Muscle of arm (tissue), 12 donors: Measurements from ENCODE around the gene GMCL2. TPM values are rescaled to one million over a fixed set of nuclear protein-coding genes. Genes with fewer than 3 reads are reported as not detected.

Experiments
- DNase-seq: peaks from one replicate; pipeline ENCODE4 v3.0.0-alpha.2; 2013
- polyA plus RNA-seq, 12 donors: library from polyadenylated mRNA; unstranded; fragments of 120-200 nt; gene quantifications; one replicate each; pipeline ENCODE4 v1.2.1, GENCODE V29; 2013; ENCODE audit not compliant: insufficient read length in 12 of 12

The GMCL2 gene
- polyA plus RNA-seq, 12 donors: not detected

DNA sequence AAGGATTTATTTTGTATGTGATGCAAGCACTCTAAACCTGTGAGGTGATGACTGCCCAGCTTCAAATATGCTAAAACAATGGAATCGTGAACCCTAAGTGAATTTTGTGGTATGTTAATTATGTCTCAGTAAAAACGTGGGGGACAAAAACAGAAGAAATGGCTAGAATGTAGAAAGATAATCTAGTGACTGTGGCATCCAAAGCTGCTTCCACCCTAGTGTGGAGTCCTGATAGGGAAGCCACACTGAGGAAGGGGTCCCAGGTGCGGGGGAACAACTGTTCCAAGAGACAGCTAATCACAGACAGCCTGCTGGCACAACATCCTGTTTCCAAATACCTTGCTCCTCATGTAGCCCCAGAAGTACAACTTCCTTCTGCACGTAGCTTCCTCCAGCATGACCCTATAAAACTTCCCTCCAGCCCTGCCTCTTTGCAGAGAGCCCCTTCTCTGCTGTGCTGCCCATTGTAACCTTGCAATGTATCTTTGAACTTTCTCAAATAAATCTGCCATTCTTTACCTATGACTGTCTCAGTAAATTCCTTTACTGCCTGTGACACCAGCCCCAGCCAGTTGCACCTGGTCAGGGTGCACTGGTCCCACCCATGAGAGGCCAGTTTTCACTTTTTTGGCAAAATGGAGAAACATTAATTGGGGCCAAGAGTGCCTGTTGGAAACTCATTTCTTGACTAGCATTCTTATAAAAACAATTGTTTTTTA lies 4.9 kb downstream of the GMCL2 start:
- DNase-seq: no peak

DNA sequence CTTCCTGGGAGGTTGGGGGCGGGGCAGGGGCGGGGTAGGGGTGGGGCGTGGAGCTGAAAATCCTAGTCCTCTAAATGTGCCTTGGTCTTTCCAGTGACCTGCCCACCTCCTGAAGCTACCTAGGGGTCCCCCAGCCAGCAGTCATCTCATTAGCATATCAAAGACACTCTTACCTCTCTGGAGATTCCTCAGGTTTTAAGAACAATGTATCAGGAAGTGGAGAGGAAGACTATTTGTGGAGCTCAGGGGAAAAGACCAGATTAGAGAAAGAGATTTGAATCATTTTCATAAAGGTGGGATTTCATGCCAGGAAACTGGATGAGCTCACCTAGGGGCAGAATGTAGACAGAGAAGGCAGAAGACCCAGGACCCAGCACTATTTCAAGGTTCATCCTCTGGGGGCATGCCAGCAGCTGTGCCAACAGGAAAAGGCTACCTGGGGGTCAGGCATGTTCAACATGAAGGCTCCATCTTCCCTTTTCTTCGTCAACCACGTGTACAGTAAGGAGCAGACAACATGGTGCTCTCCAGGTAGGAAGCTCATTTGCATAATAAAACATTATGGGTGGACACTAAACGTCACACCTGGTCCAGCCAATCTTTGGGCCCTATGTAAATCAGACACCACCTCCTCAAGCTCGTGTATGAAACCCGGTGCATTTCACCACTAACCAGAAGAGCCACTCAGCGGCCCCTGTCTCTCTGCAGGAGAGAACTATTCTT lies 6.9 kb downstream of the GMCL2 start:
- DNase-seq: no peak

DNA sequence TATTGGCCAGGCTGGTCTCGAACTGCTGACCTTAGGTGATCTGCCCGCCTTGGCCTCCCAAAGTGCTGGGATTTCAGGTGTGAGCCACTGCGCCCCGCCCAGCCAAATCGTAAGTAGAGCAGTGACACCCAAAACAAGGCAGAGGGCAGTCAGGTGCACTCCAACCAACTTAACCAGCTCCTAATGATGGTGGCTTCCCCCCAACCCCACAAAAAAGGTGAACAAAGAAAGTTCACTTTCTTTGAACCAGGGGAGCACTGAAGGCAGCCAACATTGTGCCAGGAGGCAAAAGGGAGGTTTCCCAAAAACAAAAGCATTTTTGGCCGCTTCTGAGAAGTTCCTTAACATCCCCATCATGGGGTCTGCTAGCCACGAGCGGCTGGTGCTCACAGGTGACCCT lies 9.6 kb downstream of the GMCL2 start:
- DNase-seq: no peak

DNA sequence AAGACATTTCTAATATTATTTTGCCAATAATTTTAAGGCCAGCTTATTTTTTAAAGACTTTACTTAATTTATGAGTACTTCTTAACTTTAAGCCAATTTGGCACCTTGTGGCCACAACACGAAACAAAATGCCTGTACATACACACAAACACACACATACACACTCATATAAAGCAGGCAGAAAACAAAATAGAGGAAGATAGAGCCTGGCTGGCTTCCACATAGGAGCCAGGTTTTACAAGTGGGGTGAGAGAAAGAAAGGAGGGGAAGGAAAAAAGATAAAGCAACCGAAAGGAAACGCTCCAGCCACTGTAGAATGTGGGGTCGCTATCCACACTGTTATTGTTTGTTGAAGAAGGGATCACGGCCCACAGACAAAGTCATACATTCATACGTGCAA lies 10.4 kb downstream of the GMCL2 start:
- DNase-seq: no peak

DNA sequence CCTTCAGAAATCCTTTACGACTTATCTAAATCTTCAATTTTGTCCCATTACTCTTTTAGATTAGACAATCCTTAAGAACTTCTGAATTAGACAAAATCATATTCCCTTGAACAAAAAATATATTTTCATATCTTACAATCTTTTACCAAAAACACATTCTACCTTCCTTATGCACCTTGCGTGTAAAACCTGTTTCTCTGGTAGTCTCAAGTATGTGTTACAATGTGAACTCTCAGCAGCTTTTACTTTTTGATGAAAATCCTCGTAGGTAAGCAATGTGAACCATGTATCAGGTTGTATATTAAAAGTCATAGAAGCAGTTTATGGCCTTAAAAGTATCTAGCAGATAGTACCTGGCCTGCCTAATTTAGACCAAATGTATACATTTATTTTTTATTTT lies 12.7 kb downstream of the GMCL2 start:
- DNase-seq: no peak

DNA sequence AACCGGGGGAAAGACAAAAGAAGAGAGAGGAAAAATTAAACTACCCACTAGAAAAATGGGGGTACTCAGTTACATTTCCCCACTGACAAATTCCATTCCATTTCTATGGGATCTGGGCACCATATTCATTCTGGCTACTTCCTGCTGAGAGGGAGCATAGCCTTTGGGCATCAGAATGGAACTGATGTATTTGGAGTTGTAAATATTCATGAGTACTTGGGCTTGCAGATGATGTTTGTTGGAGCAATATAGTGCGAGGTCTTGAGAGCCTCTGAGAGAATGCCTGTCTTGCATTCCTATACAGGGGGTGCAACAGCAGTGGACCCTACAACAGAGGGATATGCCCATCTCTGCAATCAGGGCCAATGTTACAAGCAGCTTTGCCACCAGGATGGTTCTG lies 16.7 kb downstream of the GMCL2 start:
- DNase-seq: no peak

DNA sequence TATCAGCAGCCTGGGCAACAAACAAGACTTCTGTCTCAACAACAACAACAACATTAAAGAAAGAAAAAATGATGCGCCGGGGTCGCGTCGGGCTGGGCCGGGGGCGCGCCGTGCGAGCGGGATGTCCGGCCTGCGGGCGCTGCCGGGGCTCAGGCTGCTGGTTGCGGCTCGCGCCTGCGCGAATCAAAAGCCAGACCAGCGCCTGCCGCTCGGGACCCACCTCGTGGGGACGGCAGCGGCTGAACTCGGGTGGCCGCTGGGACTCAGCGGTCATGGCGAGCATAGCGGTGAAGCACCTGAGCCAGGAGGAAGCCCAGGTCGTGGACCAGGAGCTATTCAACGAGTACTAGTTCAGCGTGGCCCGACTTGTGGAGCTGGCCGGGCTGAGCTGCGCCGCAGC lies 21.6 kb downstream of the GMCL2 start:
- no peak for DNase-seq

DNA sequence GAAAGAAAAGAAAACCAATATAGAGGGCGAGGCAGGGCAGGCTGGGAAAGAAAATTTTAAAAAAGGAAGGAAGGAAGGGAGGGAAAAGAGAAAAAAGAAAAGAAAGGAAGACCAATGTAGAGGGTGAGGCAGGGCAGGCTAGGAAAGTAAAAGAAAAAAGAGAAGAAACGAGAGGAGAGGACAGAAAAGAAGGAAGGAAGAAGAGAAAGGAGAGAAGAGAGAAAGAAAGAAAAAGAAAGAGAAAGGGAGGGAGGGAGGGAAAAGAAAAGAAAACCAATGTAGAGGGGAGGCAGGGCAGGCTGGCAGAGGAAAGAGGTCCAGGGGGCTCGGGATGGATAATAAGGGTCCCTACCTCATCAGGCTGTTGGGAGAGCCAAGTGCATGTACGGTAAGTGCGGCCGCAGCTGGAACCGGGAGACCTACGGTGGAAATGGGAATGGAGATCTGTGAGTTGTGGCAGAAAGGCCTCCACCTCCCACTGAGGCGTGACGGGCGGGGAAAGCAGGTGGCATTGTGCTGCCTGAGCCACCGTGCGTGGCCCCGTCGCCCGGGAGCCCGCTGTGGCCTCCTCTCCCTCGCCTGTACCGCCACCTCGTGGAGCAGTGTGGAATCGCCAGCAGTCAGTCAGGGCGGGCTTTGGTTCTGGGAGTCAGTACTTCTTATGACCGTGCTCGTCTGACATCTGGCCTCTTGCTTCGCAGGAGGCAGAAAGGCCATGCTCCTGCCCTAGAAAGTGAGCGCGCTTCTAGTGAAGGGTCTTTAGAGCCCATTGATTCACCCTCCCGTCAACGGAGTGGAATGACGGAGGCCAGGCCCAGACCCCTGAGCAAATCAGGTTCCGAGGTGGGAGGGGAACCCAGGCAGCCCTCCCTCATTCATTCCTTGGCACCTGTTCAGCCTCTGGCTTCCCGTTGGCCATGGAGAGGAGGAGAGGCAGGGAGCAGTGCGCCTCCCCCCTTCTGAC lies 23.1 kb downstream of the GMCL2 start:
- peak; percentile 85 for DNase-seq

DNA sequence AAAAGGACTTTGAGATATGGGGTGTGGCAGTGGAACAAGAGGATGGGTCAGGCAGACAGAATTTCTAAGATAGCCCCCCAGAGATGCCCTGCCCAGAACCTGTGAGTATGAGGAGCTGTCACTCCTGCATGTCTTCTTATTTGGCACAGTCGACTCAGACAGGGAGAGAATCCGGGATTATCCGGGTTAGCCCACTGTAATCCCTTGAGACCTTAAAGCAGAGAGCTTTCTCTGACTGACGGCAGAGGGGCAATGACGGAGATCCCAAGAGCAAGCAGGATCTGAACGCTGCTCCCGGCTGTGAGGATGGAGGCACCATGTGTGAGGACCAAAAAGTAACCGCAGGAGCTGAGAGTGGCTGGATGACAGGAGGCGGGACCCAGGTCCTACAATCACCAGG lies 24.7 kb downstream of the GMCL2 start:
- no peak for DNase-seq

DNA sequence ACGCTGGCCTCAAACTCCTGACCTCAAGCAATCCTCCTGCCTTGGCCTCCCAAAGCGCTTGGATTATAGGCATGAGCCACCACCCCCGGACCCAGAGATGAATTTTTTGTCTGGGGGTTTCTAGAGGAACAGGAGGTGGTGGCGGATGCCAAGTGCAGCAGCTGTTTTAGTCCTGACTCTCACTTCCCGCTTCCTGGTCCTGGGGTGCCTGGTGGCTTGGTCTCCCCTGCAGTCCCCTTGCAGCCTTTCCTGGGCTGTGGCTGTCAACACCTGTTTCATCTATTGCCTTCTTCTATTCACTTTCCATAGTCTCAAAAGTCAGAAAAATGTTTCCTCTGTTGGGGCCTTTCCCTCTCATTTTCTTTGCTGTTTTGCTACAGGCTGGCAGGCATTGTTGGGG lies 27.0 kb downstream of the GMCL2 start:
- no peak for DNase-seq

DNA sequence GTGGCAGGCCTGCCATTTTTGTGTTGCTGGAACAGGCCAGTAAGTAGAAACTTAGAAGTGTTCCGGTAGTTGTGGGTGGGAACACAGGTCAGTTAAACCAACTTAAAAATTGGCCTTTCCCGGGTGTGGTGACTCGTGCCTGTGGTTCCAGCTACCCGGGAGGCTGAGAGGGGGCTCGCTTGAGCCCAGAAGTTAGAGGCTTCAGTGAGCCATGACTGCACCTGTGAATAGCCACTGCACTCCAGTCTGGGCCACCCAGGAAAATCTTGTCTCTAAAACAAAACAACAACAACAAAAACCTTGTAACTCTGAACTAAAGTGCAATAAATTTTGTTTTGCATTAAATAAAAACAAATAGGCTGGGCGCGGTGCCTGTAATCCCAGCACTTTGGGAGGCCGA lies 32.1 kb downstream of the GMCL2 start:
- no peak for DNase-seq

DNA sequence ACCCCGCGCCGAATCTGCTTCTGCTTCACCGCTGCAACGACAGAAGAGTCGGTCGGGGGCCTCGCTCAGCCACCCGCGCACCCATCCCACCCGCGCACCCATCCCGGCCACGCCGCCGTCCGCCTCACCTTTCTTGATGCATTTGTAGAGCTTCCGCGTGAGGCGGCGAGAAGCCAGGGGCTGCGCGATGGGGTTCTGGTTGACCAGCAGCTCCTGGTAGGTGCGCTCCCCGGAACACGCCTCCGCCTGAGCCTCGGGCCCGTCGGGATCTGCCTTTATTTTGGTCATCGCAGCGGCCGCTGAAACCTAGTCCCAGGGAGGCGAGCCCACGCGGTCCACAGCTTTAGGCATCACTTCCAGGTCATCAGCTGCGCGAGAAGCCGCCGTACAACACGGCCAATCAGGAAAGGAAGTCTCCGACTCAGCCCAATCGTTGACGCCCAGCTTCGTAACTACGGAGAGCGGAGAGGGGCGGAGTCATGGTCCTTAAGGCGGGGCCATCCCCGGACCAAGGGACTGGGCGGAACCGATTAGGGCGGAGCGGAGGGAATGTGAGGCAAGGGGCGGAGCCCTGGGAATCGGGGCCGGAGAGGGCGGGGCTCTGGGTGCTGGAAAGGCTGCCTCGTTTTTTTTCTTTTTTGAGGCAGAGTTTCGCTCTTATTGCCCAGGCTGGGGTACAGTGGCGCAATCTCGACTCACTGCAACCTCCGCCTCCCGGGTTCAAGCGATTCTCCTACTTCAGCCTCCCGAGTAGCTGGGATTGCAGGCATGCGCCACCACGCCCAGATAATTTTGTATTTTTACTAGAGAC lies 33.4 kb downstream of the GMCL2 start, which contains the start of gene NHP2:
Gene NHP2 (minus strand): TSS at position 356 of the 811 bp plus-strand sequence. CDS start 68 bp downstream, at position 288.
- peak; percentile 99 for DNase-seq

DNA sequence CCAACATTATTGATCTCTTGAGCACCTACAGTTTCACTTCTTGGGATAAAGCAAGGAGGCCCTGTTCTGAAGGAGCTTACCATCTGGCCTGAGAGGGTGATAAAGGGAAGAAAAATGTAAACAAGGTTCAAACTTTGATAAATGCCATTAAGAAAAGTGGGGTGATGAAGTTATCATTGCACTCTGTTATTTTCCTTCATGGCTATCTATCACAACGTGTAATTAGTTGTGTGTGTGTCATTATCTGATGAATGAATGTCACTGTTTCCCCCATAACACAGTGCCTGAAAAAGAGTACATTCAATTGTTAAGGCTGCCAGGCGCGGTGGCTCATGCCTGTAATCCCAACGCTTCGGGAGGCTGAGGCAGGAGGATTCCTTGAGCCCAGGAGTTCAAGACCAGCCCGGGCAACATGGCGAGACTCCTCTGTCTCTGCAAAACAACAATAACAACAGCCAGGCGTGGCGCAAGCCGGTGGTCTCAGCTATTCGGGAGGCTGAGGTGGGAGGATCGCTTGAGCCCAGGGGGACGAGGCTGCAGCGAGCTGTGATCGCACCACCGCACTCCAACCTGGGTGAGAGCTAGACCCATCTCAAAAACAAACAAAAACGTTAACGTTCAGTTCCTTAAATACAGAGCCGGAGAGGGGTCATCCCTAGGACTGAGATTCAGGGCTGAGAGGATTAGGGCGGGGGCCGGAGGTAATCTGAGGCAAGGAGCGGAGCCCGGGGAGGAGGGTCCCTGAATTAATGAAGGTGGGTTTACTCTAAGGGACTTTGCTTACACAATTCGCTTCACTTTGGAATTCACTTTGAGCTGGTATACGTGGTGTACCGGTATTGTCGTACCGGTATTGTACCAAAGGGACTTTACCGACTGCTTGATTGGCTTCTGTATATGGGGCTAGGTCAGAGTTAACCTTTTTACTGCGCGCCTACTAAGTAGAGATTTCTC lies 34.4 kb downstream of the GMCL2 start:
- no peak for DNase-seq

DNA sequence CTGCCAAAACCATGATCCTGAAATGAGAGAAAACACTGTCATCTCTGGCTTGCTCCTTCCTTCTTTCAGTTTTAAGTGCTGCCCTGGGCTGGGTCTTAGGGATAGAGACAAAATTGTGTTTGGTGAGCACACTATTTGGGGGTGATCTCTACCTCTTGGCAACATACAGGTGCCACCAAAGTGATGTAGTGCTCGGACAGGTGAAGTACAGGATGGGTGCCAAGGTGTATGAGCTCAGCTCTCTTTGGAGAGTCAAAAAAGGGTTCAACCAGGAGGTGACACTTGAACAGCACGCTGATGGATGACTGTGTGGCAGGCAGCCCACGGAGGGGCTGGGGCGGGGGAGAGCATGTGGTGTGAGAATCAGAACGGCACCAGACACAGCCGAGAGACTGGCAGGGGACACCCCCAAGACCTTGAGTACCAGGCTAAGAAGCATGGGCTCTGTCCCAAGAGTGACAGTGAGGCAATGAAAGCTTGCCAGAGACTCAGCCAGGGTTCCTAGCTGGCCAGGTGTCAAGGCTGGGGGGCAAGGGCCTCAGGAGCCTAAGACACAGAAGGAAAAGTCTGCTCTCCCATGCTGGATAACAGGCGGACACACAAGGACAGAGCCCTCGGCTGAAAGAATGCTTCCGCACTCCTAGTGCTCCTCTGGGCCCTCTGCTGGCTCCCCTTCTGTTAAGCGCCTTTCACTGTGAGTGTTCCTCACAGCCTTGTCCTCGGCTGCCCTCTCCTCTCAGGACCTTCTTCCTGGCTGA lies 36.0 kb downstream of the GMCL2 start:
- DNase-seq: no peak

DNA sequence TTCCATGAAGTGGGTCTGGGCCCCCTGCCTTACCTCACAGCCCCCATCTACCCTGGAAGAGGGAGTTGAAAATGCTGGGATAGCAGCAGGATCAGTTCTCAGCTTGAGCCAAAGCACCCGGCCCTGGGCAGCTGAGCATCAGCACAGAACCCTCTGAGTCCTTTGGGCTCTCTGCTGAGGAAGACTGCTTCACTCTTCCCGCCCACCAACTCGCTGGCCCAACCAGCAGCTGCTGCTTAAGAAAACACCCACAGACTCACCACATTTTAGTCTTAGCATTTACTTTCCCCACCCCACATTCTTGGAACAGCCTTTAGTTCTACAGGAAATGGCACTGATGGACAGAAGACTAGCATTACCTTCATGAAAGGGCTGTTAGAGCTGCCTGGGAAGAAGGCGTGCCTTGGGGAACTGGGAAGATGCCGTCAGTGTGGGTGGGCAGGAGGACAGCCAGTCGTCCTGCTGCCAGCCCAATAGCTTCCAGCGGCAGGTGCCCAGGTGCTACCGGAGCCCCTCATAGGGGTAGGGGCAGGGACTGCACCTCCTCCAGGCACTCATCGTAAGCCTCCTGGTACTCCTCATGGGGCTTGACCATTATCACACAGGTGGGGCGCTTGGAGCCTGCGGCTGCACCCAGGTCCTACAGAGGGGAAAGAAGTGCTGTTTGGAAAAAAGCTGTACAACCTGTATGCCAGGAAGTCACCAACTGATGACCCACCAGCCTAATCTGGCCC lies 37.8 kb downstream of the GMCL2 start:
- no peak for DNase-seq

DNA sequence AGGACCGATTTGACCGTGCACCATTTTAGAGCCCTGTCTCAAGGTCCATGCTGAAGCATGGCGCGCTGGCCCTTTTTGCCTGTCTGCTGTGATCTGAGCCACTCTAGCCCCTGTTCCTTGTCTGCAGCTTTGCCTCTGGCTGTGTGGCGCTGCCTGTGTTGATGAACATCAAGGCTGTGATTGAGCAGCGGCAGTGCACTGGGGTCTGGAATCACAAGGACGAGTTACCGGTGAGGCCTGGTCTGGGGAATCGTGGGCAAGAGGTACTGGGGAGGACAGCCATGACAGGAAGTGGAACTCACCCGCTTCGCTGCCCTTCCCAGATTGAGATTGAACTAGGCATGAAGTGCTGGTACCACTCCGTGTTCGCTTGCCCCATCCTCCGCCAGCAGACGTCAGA lies 39.8 kb downstream of the GMCL2 start:
- no peak for DNase-seq

DNA sequence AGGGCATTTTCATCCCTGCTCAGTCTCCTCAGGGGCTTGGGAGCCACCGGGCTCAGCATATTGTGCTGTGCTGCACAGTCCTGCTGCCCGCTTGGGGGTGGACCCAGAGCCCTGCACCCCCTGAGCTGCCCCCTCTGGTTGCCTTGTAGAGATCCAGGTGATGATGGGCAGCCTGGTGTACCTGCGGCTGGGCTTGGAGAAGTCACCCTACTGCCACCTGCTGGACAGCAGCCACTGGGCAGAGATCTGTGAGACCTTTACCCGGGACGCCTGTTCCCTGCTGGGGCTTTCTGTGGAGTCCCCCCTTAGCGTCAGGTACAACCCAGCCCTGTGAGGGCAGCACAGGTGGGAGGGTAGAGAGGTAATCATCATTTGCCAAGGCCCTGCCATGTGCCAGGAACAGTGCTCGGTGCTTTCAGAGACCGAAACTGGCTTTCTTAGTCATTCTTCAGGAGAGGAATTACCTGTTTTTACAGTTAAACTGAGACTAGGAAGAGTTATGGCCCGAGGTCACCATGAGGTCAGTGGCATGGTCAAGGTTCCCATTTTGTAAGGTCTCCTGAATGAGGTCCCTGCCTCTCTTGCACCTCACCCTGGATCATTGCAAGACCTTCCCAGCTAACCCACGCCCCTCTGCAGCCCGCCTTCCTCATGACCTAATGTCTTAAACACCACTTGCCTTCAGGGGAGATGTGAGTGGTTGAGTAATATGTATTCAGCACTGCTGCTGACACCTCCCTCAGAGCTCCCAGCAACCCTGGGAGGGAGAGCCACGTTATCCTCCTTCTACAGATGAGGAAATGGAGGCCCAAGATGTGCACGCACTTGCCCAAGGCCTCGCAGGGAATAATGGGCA lies 41.0 kb downstream of the GMCL2 start:
- DNase-seq: no peak

DNA sequence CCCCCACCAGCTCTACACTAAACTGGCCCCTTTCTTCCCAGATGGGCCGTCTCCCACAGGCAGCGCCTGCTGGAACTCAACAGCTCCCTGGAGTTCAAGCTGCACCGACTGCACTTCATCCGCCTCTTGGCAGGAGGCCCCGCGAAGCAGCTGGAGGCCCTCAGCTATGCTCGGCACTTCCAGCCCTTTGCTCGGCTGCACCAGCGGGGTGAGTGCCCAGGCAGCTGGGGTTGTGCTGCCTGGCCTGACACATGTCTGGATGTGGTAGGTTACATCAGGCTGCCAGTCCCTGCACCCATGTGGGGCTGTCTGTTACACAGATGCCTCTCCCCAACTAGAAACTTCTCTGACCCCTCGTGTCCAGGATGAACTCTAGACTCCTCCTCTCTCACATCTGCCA lies 43.3 kb downstream of the GMCL2 start:
- DNase-seq: peak; percentile 68
